ENCODE results near the gene MYOF. TPM values are rescaled to one million over a fixed set of nuclear protein-coding genes. Genes with fewer than 3 reads are reported as not detected.
A peak's percentile ranks its signal among the peaks of the same experiment; 100 is the strongest.

The MYOF gene
- total RNA-seq, 2 experiments from 2014 or later, result 10.8 to 10.9 TPM

DNA sequence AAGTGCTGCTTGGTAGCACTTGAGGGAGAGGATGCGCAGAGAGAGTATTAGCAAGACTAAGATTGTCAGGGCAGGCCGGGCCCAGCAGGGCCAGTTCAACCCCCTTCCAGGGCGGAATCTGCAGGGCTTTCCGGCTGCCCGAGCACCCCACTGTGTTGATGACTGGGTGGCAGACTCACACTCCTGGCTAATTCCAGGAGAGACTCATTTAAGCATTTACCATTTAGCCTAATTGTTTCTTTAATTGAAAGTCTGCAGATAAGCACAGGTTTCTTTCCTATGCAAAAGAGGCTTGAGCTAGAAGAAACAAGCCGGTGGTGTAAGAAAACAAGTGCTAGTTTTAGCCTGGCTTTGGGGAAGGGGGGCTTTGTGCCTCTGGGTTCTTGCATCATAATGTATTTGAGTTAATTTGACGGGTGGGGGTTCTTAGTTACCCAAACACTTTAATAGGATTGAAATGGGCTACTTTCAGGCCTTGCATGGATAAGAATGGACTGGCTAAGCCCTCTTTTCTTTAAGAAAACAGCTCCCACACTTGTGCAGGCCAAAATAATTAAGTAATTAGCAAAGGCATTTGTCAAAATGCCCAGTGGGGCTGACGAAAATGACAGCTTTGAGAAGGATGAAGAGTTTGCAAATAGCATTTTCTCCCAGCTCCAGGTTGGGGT, 201.3 kb downstream of the MYOF start:
- DNase-seq, result no peak
- no peaks in the 10 kb centered on the region for H3K9me3 Mint-ChIP-seq
- H3K27me3 Mint-ChIP-seq, result no peaks in the 10 kb centered on the region
- ChIA-PET CTCF (interaction anchor here (2.5 kb wide), 1 partner anchor 10 kb away, joined by 6 read pairs; no protein-coding TSS in a partner anchor), POLR2A (no interaction called here)
- no peaks in the 10 kb centered on the region for H3K36me3 Mint-ChIP-seq (ENCODE audit: low read depth)
- no peak overlapping the region for H3K4me3 Mint-ChIP-seq
- H3K27ac Mint-ChIP-seq, result no peak overlapping the region
- no peaks in the 10 kb centered on the region for H3K4me1 Mint-ChIP-seq

DNA sequence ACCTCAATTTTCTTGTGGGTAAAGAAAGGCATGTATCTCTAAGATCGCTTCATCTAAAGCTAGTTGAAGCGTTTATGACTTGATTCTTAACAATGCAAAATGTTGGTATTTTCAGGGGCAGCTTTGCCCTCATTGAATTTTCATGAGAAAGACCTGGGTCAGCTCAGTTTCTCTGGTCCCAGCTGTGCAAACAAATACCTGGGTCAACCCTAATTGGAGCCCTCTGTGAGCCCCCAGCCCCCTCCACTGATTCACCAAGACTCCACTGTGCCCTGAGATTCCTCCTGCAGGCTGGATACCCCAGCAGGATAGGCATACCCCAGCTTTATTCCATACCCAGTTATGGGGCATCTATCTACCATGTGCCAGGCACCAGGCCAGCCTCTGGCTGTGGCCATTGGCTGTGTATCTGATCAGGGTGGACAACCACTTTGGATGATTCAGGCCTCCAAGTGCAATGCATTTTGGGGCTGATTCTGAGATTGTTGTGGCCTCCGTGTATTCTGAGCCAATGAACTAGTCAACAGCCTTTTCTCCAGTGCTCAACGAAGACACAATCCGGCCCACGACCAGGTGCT, 201.9 kb downstream of the MYOF start:
- H3K9me3 Mint-ChIP-seq, result no peaks in the 10 kb centered on the region
- no peak for DNase-seq
- CTCF ChIA-PET, result interaction anchor here (0.8 to 2.5 kb wide), 3 partner anchors 8 to 164 kb away, joined by 3 to 6 read pairs (median 3); no protein-coding TSS in a partner anchor
- H3K4me1 Mint-ChIP-seq, result no peaks in the 10 kb centered on the region
- POLR2A ChIA-PET, result no interaction called here
- no peaks in the 10 kb centered on the region for H3K36me3 Mint-ChIP-seq (ENCODE audit: low read depth)
- no peak overlapping the region for H3K27ac Mint-ChIP-seq
- H3K27me3 Mint-ChIP-seq, result no peaks in the 10 kb centered on the region
- no peak overlapping the region for H3K4me3 Mint-ChIP-seq

DNA sequence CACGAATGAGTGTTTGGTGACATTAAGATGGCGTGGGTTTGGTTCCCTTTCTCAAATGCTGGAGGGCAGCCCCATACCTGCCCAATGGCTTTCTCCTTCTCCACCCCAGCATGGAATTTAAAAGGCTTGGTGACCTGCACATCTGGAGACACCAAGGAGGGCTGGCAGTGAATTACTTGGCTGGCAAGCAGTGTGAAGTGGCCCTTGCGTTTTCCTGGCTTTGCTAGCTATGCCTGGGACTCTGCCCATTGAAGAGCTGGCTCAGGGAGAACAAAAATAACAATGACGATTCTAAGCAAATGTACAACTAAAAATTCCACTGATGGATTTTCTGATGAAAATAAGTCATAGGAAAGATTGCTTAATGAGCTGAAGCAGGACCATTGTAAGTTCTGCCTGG, 204.8 kb downstream of the MYOF start:
- CTCF ChIA-PET, result no interaction called here
- no peaks in the 10 kb centered on the region for H3K27me3 Mint-ChIP-seq
- H3K27ac Mint-ChIP-seq, result no peak overlapping the region
- H3K4me3 Mint-ChIP-seq, result no peak overlapping the region
- H3K4me1 Mint-ChIP-seq, result no peaks in the 10 kb centered on the region
- POLR2A ChIA-PET, result no interaction called here
- H3K9me3 Mint-ChIP-seq, result no peaks in the 10 kb centered on the region
- no peak for DNase-seq
- H3K36me3 Mint-ChIP-seq (ENCODE audit: low read depth), result no peaks in the 10 kb centered on the region

DNA sequence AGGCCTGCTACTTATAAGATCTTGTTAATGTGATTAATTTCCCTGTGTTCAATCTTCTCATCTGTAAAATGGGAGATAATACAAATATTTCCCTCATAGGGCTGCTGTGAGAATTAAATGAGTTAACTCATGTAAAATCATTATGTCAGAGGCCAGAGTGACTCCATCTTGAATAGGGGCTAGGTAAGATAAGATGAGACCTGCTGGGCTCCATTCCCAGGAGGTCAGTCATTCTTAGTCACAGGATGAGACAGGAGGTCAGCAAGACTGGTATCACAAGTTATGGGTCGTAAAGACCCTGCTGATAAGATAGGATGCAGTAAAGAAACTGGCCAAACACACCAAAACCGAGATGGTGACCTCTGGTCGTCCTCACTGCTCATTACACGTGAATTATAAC, 207.7 kb downstream of the MYOF start:
- H3K4me3 Mint-ChIP-seq, result no peak overlapping the region
- no peaks in the 10 kb centered on the region for H3K27me3 Mint-ChIP-seq
- no peaks in the 10 kb centered on the region for H3K4me1 Mint-ChIP-seq
- ChIA-PET POLR2A (no interaction called here), CTCF (interaction anchor here (0.8 kb wide), 1 partner anchor 13 kb away, joined by 4 read pairs; no protein-coding TSS in a partner anchor)
- DNase-seq, result no peak
- H3K27ac Mint-ChIP-seq, result no peak overlapping the region
- peaks cover 4% of the 10 kb centered on the region for H3K36me3 Mint-ChIP-seq (ENCODE audit: low read depth)
- peaks cover 3% of the 10 kb centered on the region for H3K9me3 Mint-ChIP-seq

DNA sequence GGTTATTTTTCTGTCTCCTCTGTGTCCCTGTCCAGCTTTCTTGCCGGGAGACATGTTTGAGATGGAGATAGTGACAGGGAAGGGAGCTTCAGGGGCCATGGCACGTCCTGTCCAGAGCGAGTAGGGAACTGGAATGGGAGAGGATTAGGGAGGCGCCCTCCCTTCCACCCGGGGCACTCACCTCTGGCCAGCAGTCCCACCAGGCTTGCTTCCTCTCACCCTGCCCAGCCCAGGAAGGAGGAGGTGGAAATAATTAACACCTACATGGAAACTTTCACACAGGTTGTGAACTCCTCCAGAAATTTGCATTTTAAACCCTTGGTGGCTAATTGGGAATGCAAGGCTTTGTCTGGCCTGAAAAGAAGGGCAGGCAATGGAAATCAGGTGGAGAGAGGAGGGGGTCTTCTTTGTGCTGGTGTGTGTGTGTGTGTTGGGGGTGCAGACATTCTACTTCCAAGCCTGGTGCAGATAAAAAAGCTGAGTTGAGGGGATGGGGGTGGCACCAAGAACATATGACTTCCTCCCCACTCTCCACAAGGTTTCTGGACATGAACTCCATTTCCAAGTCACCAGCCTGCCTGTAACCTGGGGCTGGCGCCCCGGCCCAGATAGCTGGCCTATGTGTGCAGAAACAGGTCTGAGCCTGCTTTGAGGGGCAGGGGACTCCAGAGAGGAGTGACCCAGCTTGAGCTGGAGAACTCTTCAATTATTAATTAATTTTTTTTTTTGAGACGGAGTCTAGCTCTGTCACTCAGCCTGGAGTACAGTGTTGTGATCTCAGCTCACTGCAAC, 209.1 kb downstream of the MYOF start:
- CTCF ChIA-PET, result no interaction called here
- Mint-ChIP-seq H3K27me3 (no peaks in the 10 kb centered on the region), H3K4me1 (peaks cover 5% of the 10 kb centered on the region), H3K36me3 (ENCODE audit: low read depth) (peaks cover 7% of the 10 kb centered on the region), H3K9me3 (peaks cover 11% of the 10 kb centered on the region), H3K27ac (no peak overlapping the region), H3K4me3 (no peak overlapping the region)
- DNase-seq, result no peak
- POLR2A ChIA-PET, result no interaction called here

DNA sequence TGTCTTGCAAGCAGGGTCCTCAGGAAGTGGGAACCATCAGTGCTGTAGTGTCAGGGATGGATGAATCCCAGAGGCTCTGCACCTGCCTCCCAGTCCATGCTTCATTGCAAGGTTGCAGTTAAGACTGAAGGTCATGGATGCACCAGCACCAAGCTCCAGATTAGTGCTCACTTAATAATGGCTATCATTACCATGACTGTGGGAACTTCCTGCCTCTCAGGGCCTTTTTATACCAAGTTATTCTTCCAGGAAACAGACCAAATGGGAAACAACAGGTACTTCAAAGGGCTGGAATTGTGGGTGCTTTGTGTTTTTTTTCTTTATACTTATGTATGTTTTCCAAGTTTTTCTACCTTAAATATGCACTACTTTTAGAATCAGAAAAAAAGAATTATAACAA, 210.8 kb downstream of the MYOF start:
- H3K27ac Mint-ChIP-seq, result no peak overlapping the region
- ChIA-PET CTCF (no interaction called here), POLR2A (no interaction called here)
- H3K27me3 Mint-ChIP-seq, result no peaks in the 10 kb centered on the region
- H3K9me3 Mint-ChIP-seq, result peaks cover 12% of the 10 kb centered on the region
- peaks cover 20% of the 10 kb centered on the region for H3K4me1 Mint-ChIP-seq
- peaks cover 7% of the 10 kb centered on the region for H3K36me3 Mint-ChIP-seq (ENCODE audit: low read depth)
- DNase-seq, result no peak
- no peak overlapping the region for H3K4me3 Mint-ChIP-seq

DNA sequence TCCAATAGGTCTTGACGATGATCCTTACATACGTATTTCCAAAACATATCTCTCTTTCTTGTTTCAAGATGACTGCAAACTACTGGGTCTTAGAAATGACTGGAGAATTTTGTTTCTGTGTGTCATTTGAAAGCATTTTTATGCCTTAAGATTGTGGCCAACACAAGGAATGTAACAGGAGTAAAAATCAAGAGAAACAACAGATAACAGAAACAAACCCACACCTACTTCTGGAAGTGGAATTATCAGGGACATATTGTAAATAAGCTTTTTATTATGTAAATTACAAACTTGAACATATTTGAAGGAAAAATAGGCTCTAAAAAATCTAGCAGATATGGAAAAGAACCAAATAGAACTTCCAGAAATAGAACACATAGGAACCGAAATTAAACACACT, 212.9 kb downstream of the MYOF start:
- CTCF ChIA-PET, result no interaction called here
- H3K27me3 Mint-ChIP-seq, result no peaks in the 10 kb centered on the region
- H3K4me1 Mint-ChIP-seq, result peaks cover 23% of the 10 kb centered on the region
- peaks cover 12% of the 10 kb centered on the region for H3K9me3 Mint-ChIP-seq
- H3K36me3 Mint-ChIP-seq (ENCODE audit: low read depth), result peaks cover 7% of the 10 kb centered on the region
- POLR2A ChIA-PET, result no interaction called here
- no peak overlapping the region for H3K4me3 Mint-ChIP-seq
- H3K27ac Mint-ChIP-seq, result no peak overlapping the region
- DNase-seq, result no peak

DNA sequence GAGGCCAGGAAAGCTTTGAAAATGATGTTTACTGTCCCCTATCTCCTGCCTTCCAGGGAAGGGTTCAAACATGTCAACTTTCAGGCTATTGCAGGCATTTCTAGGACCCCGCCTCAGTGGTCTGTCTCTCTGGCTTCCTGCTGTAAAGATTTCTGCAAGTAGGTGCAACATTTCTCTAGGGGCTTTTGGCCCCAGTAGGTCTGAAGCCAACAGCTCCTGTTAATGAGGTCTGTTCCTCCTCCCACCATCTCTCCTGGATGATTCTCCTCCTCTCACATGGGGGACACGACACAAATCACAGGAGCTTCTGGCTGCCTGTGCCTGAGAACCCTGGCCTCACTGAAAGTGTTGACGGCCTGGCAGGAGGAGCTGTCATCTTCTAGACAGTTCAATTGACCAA, 214.1 kb downstream of the MYOF start:
- POLR2A ChIA-PET, result no interaction called here

DNA sequence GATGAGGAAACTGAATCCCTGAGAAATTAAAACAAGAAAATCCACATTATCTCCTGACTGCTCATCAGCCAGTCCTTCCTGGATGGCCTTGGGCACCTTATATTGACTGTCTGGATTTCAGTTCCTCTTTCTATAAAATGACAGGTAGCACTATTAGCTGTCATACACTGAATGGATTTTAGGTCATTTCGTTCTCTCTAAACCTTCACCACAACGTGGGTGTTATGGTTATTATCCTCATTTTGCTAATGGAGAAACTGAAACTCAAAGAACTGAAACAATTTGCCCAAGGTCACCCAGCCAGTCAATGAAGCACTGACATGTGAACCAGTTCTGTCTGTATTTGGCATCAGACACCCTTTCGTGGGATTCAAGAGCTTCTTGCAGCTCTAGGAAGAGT, 214.6 kb downstream of the MYOF start:
- peaks cover 23% of the 10 kb centered on the region for H3K4me1 Mint-ChIP-seq

More for the DNA sequence above, 214.1 kb downstream of the MYOF start:
- Mint-ChIP-seq H3K9me3 (peaks cover 12% of the 10 kb centered on the region), H3K36me3 (ENCODE audit: low read depth) (peaks cover 7% of the 10 kb centered on the region), H3K27ac (no peak overlapping the region), H3K27me3 (no peaks in the 10 kb centered on the region), H3K4me1 (peaks cover 23% of the 10 kb centered on the region), H3K4me3 (no peak overlapping the region)
- CTCF ChIA-PET, result no interaction called here
- DNase-seq, result no peak

DNA sequence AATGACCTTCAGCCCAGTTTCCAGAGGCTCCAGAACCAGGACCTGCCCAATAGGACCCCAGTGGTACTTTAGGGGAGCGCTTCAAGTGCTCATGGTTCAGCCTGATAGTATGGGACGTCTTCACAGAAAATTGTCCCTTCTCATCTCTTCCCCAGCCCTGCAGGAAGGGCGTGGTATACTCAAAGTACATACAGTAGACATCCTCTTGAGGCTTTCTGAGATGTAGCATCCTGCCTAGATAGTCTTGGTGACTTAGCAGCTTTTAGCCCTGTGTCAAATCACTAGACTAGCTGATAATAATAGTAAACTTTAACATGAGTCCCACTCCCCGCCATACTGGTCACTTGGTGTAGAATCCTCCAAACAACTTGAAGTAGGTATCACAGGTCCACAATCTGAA, 215.3 kb downstream of the MYOF start:
- DNase-seq, result peak; percentile 18
- Mint-ChIP-seq H3K27me3 (no peaks in the 10 kb centered on the region), H3K4me3 (no peak overlapping the region), H3K36me3 (ENCODE audit: low read depth) (peaks cover 7% of the 10 kb centered on the region), H3K4me1 (peaks cover 23% of the 10 kb centered on the region), H3K27ac (no peak overlapping the region), H3K9me3 (peaks cover 12% of the 10 kb centered on the region)
- ChIA-PET POLR2A (no interaction called here), CTCF (no interaction called here)

More for the DNA sequence above, 214.6 kb downstream of the MYOF start:
- DNase-seq, result no peak
- POLR2A ChIA-PET, result no interaction called here
- no peaks in the 10 kb centered on the region for H3K27me3 Mint-ChIP-seq
- H3K27ac Mint-ChIP-seq, result no peak overlapping the region
- peaks cover 12% of the 10 kb centered on the region for H3K9me3 Mint-ChIP-seq
- CTCF ChIA-PET, result no interaction called here
- peaks cover 7% of the 10 kb centered on the region for H3K36me3 Mint-ChIP-seq (ENCODE audit: low read depth)
- no peak overlapping the region for H3K4me3 Mint-ChIP-seq

DNA sequence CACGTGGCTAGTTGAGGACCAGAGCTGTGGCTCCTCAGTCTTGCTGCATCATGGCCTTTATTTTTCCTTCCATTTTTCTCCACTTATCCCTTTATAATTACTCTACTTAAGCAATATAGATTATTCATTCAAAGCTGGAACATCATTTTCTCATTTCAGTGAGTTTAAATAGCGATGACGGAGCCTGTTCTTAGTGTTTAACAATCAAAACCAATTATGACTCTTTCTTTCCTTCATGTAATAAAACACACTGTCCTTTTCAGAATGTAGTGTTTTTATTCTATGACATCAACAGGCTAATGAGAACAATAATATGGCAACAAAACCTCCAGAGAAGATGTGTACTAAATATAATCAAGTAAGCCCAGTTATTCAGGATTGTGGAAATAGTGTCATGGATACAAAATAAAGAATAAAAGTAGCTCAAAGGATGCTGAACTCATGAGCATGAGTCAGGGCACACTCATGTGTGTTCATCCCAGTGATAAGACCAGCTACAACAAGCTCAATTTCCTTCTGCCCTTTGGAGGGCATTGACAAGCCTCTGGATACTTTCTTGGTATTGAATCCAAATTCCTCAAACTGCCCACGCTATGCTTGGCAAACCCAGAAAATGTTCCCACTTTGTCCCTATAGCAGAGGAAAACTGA, 220.0 kb downstream of the MYOF start:
- H3K9me3 Mint-ChIP-seq, result no peaks in the 10 kb centered on the region
- no peak for DNase-seq
- H3K27ac Mint-ChIP-seq, result no peak overlapping the region
- no peaks in the 10 kb centered on the region for H3K27me3 Mint-ChIP-seq
- peaks cover 8% of the 10 kb centered on the region for H3K4me1 Mint-ChIP-seq
- H3K4me3 Mint-ChIP-seq, result no peak overlapping the region
- no peaks in the 10 kb centered on the region for H3K36me3 Mint-ChIP-seq (ENCODE audit: low read depth)
- ChIA-PET POLR2A (no interaction called here), CTCF (no interaction called here)

DNA sequence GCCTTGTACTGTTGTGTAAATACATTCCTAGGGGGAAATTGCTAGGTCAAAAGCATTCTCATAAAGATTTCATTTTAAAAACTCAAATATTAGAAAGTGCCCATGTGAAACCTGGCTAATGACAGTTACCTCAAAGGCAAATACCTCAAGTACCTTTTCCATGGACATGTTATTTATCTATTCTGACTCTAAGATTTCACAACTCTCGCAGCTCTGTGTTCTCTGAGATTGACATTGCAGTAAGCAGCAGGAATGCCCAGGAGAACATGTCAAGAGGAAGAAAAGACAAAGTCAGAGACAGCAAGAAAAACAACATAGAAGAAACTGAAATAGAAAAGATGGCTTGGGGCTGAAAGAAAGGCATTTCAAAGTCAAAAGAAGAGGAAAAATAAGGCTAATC, 221.0 kb downstream of the MYOF start:
- no peak for DNase-seq
- Mint-ChIP-seq H3K4me1 (peaks cover under 1% of the 10 kb centered on the region), H3K27me3 (no peaks in the 10 kb centered on the region), H3K36me3 (ENCODE audit: low read depth) (no peaks in the 10 kb centered on the region), H3K4me3 (no peak overlapping the region), H3K9me3 (no peaks in the 10 kb centered on the region), H3K27ac (no peak overlapping the region)
- ChIA-PET CTCF (no interaction called here), POLR2A (no interaction called here)

DNA sequence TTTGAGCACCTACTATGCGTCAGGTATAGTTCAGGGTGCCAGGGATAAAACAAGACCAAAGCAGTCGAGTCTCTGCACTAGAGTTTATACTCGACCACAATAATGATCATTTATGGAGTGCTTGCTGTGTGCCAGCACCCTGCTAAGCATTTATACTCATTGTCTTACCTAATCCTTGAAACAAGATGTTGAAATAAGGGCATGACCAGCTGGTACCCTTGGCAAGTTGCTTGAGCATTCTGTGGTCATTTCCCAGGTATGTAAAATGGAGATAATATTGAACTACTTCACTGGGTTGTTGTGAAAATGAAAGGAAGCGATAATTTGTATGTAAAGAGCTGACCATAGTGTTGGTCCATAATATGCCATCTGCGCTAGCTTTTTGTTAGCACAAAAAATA, 223.0 kb downstream of the MYOF start:
- Mint-ChIP-seq H3K9me3 (no peaks in the 10 kb centered on the region), H3K27ac (no peak overlapping the region)

More for the DNA sequence above, 223.0 kb downstream of the MYOF start:
- Mint-ChIP-seq H3K4me3 (no peak overlapping the region), H3K36me3 (ENCODE audit: low read depth) (no peaks in the 10 kb centered on the region), H3K4me1 (no peaks in the 10 kb centered on the region), H3K27me3 (no peaks in the 10 kb centered on the region)
- POLR2A ChIA-PET, result no interaction called here
- no peak for DNase-seq
- CTCF ChIA-PET, result no interaction called here
